MCF 10A (cell line): ENCODE results near the gene KCNJ5. TPM values are rescaled to one million over a fixed set of nuclear protein-coding genes. Genes with fewer than 3 reads are reported as not detected.
"Not testable (repeated sequence)": the region's sequence is repeated elsewhere in the genome, so short reads cannot be mapped to it uniquely, and the experiment has no call there.

ENCODE experiments used
- BruUV-seq: library from RNA; stranded (reverse); fragments of 400-500 nt; replicated peaks from 2 replicates; lab custom pipeline; 2021; lab: Mats Ljungman, UMichigan
- CTCF ChIA-PET: fragments of 300-600 bp; sonication (Branson Sonifier 250); formaldehyde crosslinking; extraction: SDS; loops from one replicate; lab custom pipeline; 2021; ENCODE audit warnings: antibody characterized with exemption, inconsistent platforms; lab: Yijun Ruan, JAX
- POLR2A ChIA-PET: fragments of 300-600, 350-650 bp; sonication (Branson Sonifier 250); formaldehyde crosslinking; extraction: SDS; loops from one replicate; lab custom pipeline; 2020; ENCODE audit warnings: antibody characterized with exemption, inconsistent platforms; lab: Yijun Ruan, JAX
- DNase-seq: peaks from one replicate; pipeline ENCODE4 v3.0.0-alpha.2; 2018; ENCODE audit not compliant: unreplicated experiment
- H3K27ac Mint-ChIP-seq: one replicate; pipeline ENCODE4 v1.8.0; 2022; ENCODE audit warnings: mild to moderate bottlenecking, low read depth, mixed read lengths; ENCODE audit not compliant: unreplicated experiment
- H3K27me3 Mint-ChIP-seq: one replicate; pipeline ENCODE4 v1.8.0; 2022; ENCODE audit warnings: mixed read lengths; ENCODE audit not compliant: insufficient read depth, unreplicated experiment
- H3K36me3 Mint-ChIP-seq: one replicate; pipeline ENCODE4 v1.8.0; 2022; ENCODE audit warnings: mild to moderate bottlenecking, moderate library complexity, mixed read lengths; ENCODE audit not compliant: insufficient read depth, unreplicated experiment
- H3K4me1 Mint-ChIP-seq: one replicate; pipeline ENCODE4 v1.8.0; 2022; ENCODE audit warnings: mixed read lengths; ENCODE audit not compliant: insufficient read depth, unreplicated experiment
- H3K4me3 Mint-ChIP-seq: one replicate; pipeline ENCODE4 v1.8.0; 2022; ENCODE audit warnings: mild to moderate bottlenecking, moderate library complexity, mixed read lengths; ENCODE audit not compliant: unreplicated experiment
- H3K9me3 Mint-ChIP-seq: one replicate; pipeline ENCODE4 v1.8.0; 2022; ENCODE audit warnings: mixed read lengths; ENCODE audit not compliant: unreplicated experiment
- intact Hi-C: fragments of 100-400 bp; cut with micrococcal nuclease; formaldehyde crosslinking; loops from 2 replicates; pipeline ENCODE4 v1.14.1; 2022
- total RNA-seq: library from RNA; stranded (reverse); gene quantifications from 2 replicates; pipeline ENCODE4 v1.2.3, GENCODE V29; 2022
- TF ChIP-seq, protein P1 (sequence below): fragments of 200-600 bp; IDR thresholded peaks from one replicate; pipeline ENCODE4 v1.8.0; 2022; ENCODE audit warnings: antibody characterized with exemption, mild to moderate bottlenecking; ENCODE audit not compliant: unreplicated experiment

The KCNJ5 gene
- total RNA-seq, 1 experiment from 2014 or later = not detected

DNA sequence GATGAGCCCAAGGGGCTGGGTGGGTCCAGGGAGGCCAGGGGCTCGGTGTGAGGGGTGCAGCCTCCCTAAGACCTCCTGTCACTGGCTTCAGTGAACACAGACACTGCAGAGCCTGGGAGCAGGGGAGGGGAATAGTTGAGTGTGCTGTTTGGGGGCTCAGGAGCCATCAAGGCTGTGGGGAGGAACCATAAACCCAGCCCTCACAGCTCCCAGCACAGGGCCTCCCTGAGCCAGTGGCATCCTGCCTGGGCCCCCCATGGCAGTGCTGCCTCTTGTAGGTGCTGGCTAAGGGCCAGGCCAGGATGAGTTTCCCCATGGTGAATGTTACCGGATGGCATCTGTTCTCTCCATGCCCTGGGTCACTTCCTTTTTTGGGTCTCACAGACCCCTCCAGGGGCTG is 25.5 kb downstream of the KCNJ5 start:
- ChIA-PET CTCF (interaction anchor here (1.2 kb wide), 1 partner anchor 11 kb away, joined by 3 read pairs; no protein-coding TSS in a partner anchor), POLR2A (interaction anchor here (1.3 kb wide), 1 partner anchor 9 kb away, joined by 4 read pairs; no protein-coding TSS in a partner anchor)
- Mint-ChIP-seq H3K9me3 (peaks cover 10% of the 10 kb centered on the region), H3K4me3 (no peak overlapping the region), H3K36me3 (no peaks in the 10 kb centered on the region), H3K27me3 (no peaks in the 10 kb centered on the region), H3K27ac (no peak overlapping the region), H3K4me1 (no peaks in the 10 kb centered on the region)
- intact Hi-C loops = no loop called here
- TF ChIP-seq, protein P1, sequence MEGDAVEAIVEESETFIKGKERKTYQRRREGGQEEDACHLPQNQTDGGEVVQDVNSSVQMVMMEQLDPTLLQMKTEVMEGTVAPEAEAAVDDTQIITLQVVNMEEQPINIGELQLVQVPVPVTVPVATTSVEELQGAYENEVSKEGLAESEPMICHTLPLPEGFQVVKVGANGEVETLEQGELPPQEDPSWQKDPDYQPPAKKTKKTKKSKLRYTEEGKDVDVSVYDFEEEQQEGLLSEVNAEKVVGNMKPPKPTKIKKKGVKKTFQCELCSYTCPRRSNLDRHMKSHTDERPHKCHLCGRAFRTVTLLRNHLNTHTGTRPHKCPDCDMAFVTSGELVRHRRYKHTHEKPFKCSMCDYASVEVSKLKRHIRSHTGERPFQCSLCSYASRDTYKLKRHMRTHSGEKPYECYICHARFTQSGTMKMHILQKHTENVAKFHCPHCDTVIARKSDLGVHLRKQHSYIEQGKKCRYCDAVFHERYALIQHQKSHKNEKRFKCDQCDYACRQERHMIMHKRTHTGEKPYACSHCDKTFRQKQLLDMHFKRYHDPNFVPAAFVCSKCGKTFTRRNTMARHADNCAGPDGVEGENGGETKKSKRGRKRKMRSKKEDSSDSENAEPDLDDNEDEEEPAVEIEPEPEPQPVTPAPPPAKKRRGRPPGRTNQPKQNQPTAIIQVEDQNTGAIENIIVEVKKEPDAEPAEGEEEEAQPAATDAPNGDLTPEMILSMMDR = no peak
- DNase-seq = no peak
- no TSS peak for BruUV-seq

DNA sequence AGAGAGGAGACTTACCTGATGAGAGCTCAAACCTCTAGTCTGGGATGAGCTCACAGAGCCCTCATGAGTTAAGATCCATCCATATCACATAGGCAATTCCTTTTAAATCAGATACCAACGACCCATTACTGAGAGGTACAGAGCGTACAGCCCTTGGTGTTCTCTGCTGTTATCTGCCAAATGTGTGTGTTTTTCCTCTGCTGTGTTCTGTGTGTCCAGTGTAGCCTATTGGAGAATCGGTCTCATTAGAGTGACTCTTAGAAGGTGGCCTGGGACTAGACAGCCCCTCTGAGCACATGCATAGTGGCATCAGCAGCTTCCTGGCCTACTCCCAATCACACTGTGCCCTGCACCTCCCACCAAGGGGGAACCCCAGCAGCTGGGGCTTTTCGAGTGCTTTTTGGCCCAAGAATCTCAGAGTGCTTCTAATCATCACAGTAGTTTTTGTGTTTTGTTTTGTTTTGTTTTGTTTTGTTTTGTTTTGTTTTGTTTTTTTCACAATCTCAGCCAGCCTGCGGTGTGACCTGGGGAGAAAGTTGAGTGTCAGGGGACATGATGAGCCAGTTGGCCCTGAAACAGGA is 26.1 kb downstream of the KCNJ5 start:
- TF ChIP-seq, protein P1 = no peak
- DNase-seq = no peak
- ChIA-PET POLR2A (interaction anchor here (1.3 kb wide), 1 partner anchor 10 kb away, joined by 4 read pairs; no protein-coding TSS in a partner anchor), CTCF (interaction anchor here (1.2 kb wide), 1 partner anchor 11 kb away, joined by 3 read pairs; no protein-coding TSS in a partner anchor)
- Mint-ChIP-seq H3K4me1 (no peaks in the 10 kb centered on the region), H3K4me3 (no peak overlapping the region), H3K36me3 (no peaks in the 10 kb centered on the region), H3K9me3 (peaks cover 10% of the 10 kb centered on the region), H3K27me3 (no peaks in the 10 kb centered on the region), H3K27ac (no peak overlapping the region)
- intact Hi-C loops = no loop called here
- BruUV-seq = no TSS peak

DNA sequence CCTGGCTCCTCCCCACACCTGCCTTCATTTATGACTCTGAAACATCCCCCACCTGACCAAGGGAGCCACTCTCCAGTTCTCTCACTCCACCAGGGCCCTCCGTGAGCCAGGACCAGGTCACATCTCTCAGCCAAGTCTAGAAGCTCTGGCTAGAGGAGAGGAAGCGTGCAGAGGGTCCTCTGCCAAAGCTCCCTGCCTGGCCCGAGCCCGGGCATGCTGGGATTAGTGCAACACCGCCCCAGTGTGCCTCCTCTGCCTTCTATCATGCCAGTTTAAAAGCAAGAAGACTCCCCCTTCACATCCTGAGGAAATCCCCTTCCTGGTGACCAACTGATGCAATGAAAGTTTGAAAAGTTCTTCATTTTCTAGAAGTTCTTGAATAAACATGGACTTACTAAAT is 28.1 kb downstream of the KCNJ5 start:
- Mint-ChIP-seq H3K27me3 (no peaks in the 10 kb centered on the region), H3K36me3 (no peaks in the 10 kb centered on the region), H3K9me3 (peaks cover 10% of the 10 kb centered on the region), H3K4me1 (no peaks in the 10 kb centered on the region), H3K4me3 (no peak overlapping the region), H3K27ac (no peak overlapping the region)
- DNase-seq = no peak
- ChIA-PET POLR2A (no interaction called here), CTCF (interaction anchor here (0.6 to 1.2 kb wide), 2 partner anchors 35 to 37 kb away, joined by 4 read pairs; no protein-coding TSS in a partner anchor)
- intact Hi-C loops = no loop called here
- TF ChIP-seq, protein P1 = no peak
- no TSS peak for BruUV-seq

DNA sequence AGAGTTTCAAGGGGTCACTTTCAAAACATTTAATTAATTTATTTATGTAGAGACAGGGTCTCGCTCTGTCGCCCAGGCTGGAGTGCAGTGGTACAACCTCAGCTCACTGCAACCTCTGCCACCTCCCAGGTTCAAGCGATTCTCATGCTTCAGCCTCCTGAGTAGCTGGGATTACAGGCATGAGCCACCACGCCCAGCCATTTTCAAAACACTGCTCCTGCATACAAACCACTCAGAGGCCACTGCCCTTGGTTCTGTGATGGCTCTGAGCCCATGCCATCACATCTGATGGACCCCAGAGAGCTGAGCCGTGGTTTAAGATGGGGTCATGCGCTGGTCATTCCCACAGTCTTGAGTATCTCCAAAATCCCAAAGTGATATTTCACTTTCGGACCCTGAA is 28.5 kb downstream of the KCNJ5 start:
- H3K36me3 Mint-ChIP-seq, intact Hi-C loops, BruUV-seq, H3K9me3 Mint-ChIP-seq, H3K4me3 Mint-ChIP-seq, H3K27ac Mint-ChIP-seq, H3K27me3 Mint-ChIP-seq, H3K4me1 Mint-ChIP-seq, DNase-seq: not testable (repeated sequence)
- POLR2A ChIA-PET = interaction anchor here (0.6 kb wide), 1 partner anchor 20 kb away, joined by 3 read pairs; no protein-coding TSS in a partner anchor
- CTCF ChIA-PET = interaction anchor here (0.6 to 1.2 kb wide), 3 partner anchors 34 to 37 kb away, joined by 3 to 4 read pairs (median 4); no protein-coding TSS in a partner anchor
